Nephron progenitor cell (in vitro differentiated cells): Measurements from ENCODE around the gene ICAM1.
A peak's percentile ranks its signal among the peaks of the same experiment; 100 is the strongest.

Experiments
- DNase-seq: peaks from one replicate; pipeline ENCODE4 v3.0.0; 2021
- H3K27ac Mint-ChIP-seq: 2 replicates; pipeline ENCODE4 v1.8.0; 2021; ENCODE audit warnings: mild to moderate bottlenecking, moderate library complexity, mixed read lengths
- H3K27me3 Mint-ChIP-seq: 2 replicates; pipeline ENCODE4 v1.8.0; 2021; ENCODE audit warnings: mild to moderate bottlenecking, low read depth, mixed read lengths; ENCODE audit not compliant: poor library complexity
- H3K36me3 Mint-ChIP-seq: 2 replicates; pipeline ENCODE4 v1.8.0; 2021; ENCODE audit warnings: low read depth, mixed read lengths
- H3K4me1 Mint-ChIP-seq: 2 replicates; pipeline ENCODE4 v1.8.0; 2021; ENCODE audit warnings: mixed read lengths
- H3K4me3 Mint-ChIP-seq: 2 replicates; pipeline ENCODE4 v1.8.0; 2021; ENCODE audit warnings: mild to moderate bottlenecking, moderate library complexity, mixed read lengths
- H3K9me3 Mint-ChIP-seq: 2 replicates; pipeline ENCODE4 v1.8.0; 2021; ENCODE audit warnings: mild to moderate bottlenecking, moderate library complexity, mixed read lengths
- CTCF ChIP-seq: fragments of 200-600 bp; sonication (generic); IDR thresholded peaks from 2 replicates; pipeline ENCODE4 v1.5.0; 2021; ENCODE audit warnings: antibody characterized with exemption

ICAM1 gene

GRCh38 chr19:10321874-10322835, 51.2 kb downstream of the ICAM1 start:
- Mint-ChIP-seq H3K9me3 (no peaks in the 10 kb centered on the region), H3K4me1 (no peaks in the 10 kb centered on the region), H3K36me3 (peaks cover 27% of the 10 kb centered on the region), H3K4me3 (no peak overlapping the region), H3K27me3 (no peaks in the 10 kb centered on the region), H3K27ac (peak overlapping the region; percentile 68)
- no peak for DNase-seq
- TF ChIP-seq CTCF = no peak

- Mint-ChIP-seq H3K4me1 (peaks cover 4% of the 10 kb centered on the region), H3K27ac (no peak overlapping the region), H3K36me3 (peaks cover 27% of the 10 kb centered on the region), H3K27me3 (no peaks in the 10 kb centered on the region), H3K4me3 (no peak overlapping the region), H3K9me3 (no peaks in the 10 kb centered on the region)
- TF ChIP-seq CTCF = no peak
- DNase-seq = no peak
Observed at GRCh38 chr19:10325732-10326131, 54.8 kb downstream of the ICAM1 start.

GRCh38 chr19:10327793-10328192, 56.9 kb downstream of the ICAM1 start:
- no peaks in the 10 kb centered on the region for H3K9me3 Mint-ChIP-seq
- no peak for DNase-seq
- H3K4me1 Mint-ChIP-seq = peaks cover 16% of the 10 kb centered on the region
- no peak for TF ChIP-seq CTCF
- H3K36me3 Mint-ChIP-seq = peaks cover 21% of the 10 kb centered on the region
- H3K27me3 Mint-ChIP-seq = no peaks in the 10 kb centered on the region
- peak overlapping the region; percentile 32 for H3K27ac Mint-ChIP-seq
- H3K4me3 Mint-ChIP-seq = no peak overlapping the region

- no peaks in the 10 kb centered on the region for H3K27me3 Mint-ChIP-seq
Observed at GRCh38 chr19:10328558-10329429, 57.9 kb downstream of the ICAM1 start.

GRCh38 chr19:10329555-10329954, 58.6 kb downstream of the ICAM1 start:
- H3K36me3 Mint-ChIP-seq = peaks cover 21% of the 10 kb centered on the region
- no peaks in the 10 kb centered on the region for H3K27me3 Mint-ChIP-seq
- no peak overlapping the region for H3K27ac Mint-ChIP-seq
- TF ChIP-seq CTCF = no peak
- no peaks in the 10 kb centered on the region for H3K9me3 Mint-ChIP-seq
- H3K4me1 Mint-ChIP-seq = peaks cover 31% of the 10 kb centered on the region
- no peak for DNase-seq
- no peak overlapping the region for H3K4me3 Mint-ChIP-seq

More at GRCh38 chr19:10328558-10329429, 57.9 kb downstream of the ICAM1 start:
- Mint-ChIP-seq H3K9me3 (no peaks in the 10 kb centered on the region), H3K27ac (no peak overlapping the region), H3K4me1 (peaks cover 23% of the 10 kb centered on the region), H3K4me3 (no peak overlapping the region), H3K36me3 (peaks cover 21% of the 10 kb centered on the region)
- DNase-seq = no peak
- no peak for TF ChIP-seq CTCF
